A673 (cell line): ENCODE data around the gene ZNF518B. TPM values are rescaled to one million over a fixed set of nuclear protein-coding genes. Genes with fewer than 3 reads are reported as not detected.

Source experiments
- BruUV-seq: library from RNA; stranded (reverse); fragments of 400-500 nt; replicated peaks from 2 replicates; lab custom pipeline; 2021; lab: Mats Ljungman, UMichigan
- CTCF ChIA-PET: fragments of 300-600 bp; sonication (Branson Sonifier 250); formaldehyde crosslinking; loops from one replicate; lab custom pipeline; 2022; ENCODE audit warnings: antibody characterized with exemption; lab: Charles Lee
- POLR2A ChIA-PET: fragments of 300-600 bp; sonication (Branson Sonifier 250); formaldehyde crosslinking; loops from one replicate; lab custom pipeline; 2022; ENCODE audit warnings: antibody characterized with exemption; ENCODE audit not compliant: low non-redundant PET; lab: Charles Lee
- DNase-seq: peaks from one replicate; pipeline ENCODE4 v3.0.0-alpha.2; 2015; ENCODE audit warnings: low spot score
- H3K27ac ChIP-seq: fragments of 200-600 bp; sonication (generic); 2 replicates; pipeline ENCODE4 v1.5.1; 2016; ENCODE audit warnings: mixed run types, low read depth, mild to moderate bottlenecking, mixed read lengths, antibody characterized with exemption, low read length; ENCODE audit not compliant: poor library complexity, severe bottlenecking
- H3K27me3 ChIP-seq: fragments of 200-600 bp; sonication (generic); replicated peaks from 2 replicates; pipeline ENCODE4 v1.6.1; 2017; ENCODE audit warnings: mixed run types, low read depth, mild to moderate bottlenecking, mixed read lengths, antibody characterized with exemption, low read length; ENCODE audit not compliant: insufficient read depth, poor library complexity
- H3K36me3 ChIP-seq: fragments of 200-600 bp; sonication (generic); 2 replicates; pipeline ENCODE4 v1.6.1; 2016; ENCODE audit warnings: mixed run types, mild to moderate bottlenecking, mixed read lengths, antibody characterized with exemption, low read length; ENCODE audit not compliant: insufficient read depth, poor library complexity, severe bottlenecking
- H3K4me1 ChIP-seq: fragments of 200-600 bp; sonication (generic); 2 replicates; pipeline ENCODE4 v1.6.1; 2017; ENCODE audit warnings: mixed run types, mild to moderate bottlenecking, mixed read lengths, antibody characterized with exemption, low read length; ENCODE audit not compliant: insufficient read depth, poor library complexity, severe bottlenecking
- H3K4me3 ChIP-seq: fragments of 200-600 bp; sonication (generic); 2 replicates; pipeline ENCODE4 v1.5.1; 2016; ENCODE audit warnings: low read depth, mixed run types, mild to moderate bottlenecking, mixed read lengths, low read length; ENCODE audit not compliant: poor library complexity, severe bottlenecking
- H3K9me3 ChIP-seq: fragments of 200-600 bp; sonication (generic); 2 replicates; pipeline ENCODE4 v1.6.1; 2016; ENCODE audit warnings: mixed run types, low read depth, mild to moderate bottlenecking, mixed read lengths, antibody characterized with exemption, low read length; ENCODE audit not compliant: poor library complexity, severe bottlenecking
- CTCF ChIP-seq: fragments of 300-800, 200-600 bp; sonication (generic); conservative IDR thresholded peaks from 2 replicates; pipeline ENCODE4 v1.5.1; 2017; ENCODE audit warnings: low read depth, mild to moderate bottlenecking, antibody characterized with exemption, low read length, moderate library complexity, mixed read lengths
- EZH2 ChIP-seq: fragments of 200-600 bp; sonication (generic); IDR thresholded peaks from 2 replicates; pipeline ENCODE4 v1.6.1; 2017; ENCODE audit warnings: borderline replicate concordance, low read depth, mild to moderate bottlenecking, mixed read lengths, antibody characterized with exemption, low read length; ENCODE audit not compliant: poor library complexity, severe bottlenecking
- intact Hi-C: fragments of 100-400 bp; cut with micrococcal nuclease; formaldehyde crosslinking; loops from one replicate; pipeline ENCODE4 v1.10.0; 2022; ENCODE audit not compliant: unreplicated experiment
- total RNA-seq: library from RNA; stranded (reverse); gene quantifications from 2 replicates; pipeline ENCODE4 v1.2.3, GENCODE V29; 2021

ZNF518B gene
- total RNA-seq, 1 experiment from 2014 or later, result not detected

- no peaks in the 10 kb centered on the region for H3K36me3 ChIP-seq
- no peak overlapping the region for H3K27ac ChIP-seq
- intact Hi-C loops, result no loop called here
- ChIA-PET CTCF (no interaction called here), POLR2A (no interaction called here)
- DNase-seq, result no peak
- H3K4me3 ChIP-seq, result no peak overlapping the region
- no peaks in the 10 kb centered on the region for H3K4me1 ChIP-seq
- peaks cover 4% of the 10 kb centered on the region for H3K9me3 ChIP-seq
- BruUV-seq, result no TSS peak
- TF ChIP-seq CTCF (no peak), EZH2 (no peak)
- H3K27me3 ChIP-seq, result no peaks in the 10 kb centered on the region
These were observed 2.5 kb downstream of the ZNF518B start for GRCh38 chr4:10454726-10455125.

GRCh38 chr4:10454121-10454520 is 3.1 kb downstream of the ZNF518B start:
- no peak for DNase-seq
- Histone ChIP-seq H3K4me3 (no peak overlapping the region), H3K9me3 (peaks cover 4% of the 10 kb centered on the region), H3K27me3 (no peaks in the 10 kb centered on the region), H3K4me1 (no peaks in the 10 kb centered on the region), H3K36me3 (no peaks in the 10 kb centered on the region), H3K27ac (no peak overlapping the region)
- no TSS peak for BruUV-seq
- ChIA-PET POLR2A (no interaction called here), CTCF (no interaction called here)
- intact Hi-C loops, result no loop called here
- TF ChIP-seq EZH2, result no peak
- TF ChIP-seq CTCF, result no peak

- intact Hi-C loops, result no loop called here
- Histone ChIP-seq H3K4me1 (no peaks in the 10 kb centered on the region), H3K27me3 (no peaks in the 10 kb centered on the region), H3K4me3 (no peak overlapping the region), H3K36me3 (no peaks in the 10 kb centered on the region), H3K27ac (no peak overlapping the region), H3K9me3 (no peaks in the 10 kb centered on the region)
- POLR2A ChIA-PET, result no interaction called here
- DNase-seq, result no peak
- no peak for TF ChIP-seq CTCF
- TF ChIP-seq EZH2, result no peak
- CTCF ChIA-PET, result no interaction called here
- BruUV-seq, result no TSS peak
These were observed 8.2 kb downstream of the ZNF518B start for GRCh38 chr4:10448991-10449390.
